Naive thymus-derived CD4-positive, alpha-beta T cell (primary cell): ENCODE measurements around the gene SAFB. TPM values are rescaled to one million over a fixed set of nuclear protein-coding genes. Genes with fewer than 3 reads are reported as not detected.
A peak's percentile ranks its signal among the peaks of the same experiment; 100 is the strongest.
"Not testable (repeated sequence)": the region's sequence is repeated elsewhere in the genome, so short reads cannot be mapped to it uniquely, and the experiment has no call there.

ENCODE experiments used
- ATAC-seq: fragments of 150-1000 bp; cut with Tn5 transposase; 2 replicates; pipeline ENCODE4 v1.10.0; 2021; ENCODE audit warnings: mild to moderate bottlenecking, moderate library complexity
- CTCF ChIA-PET: fragments of 350-600 bp; sonication (Branson Sonifier 250); formaldehyde crosslinking; loops from one replicate; lab custom pipeline; 2021; ENCODE audit warnings: antibody characterized with exemption; lab: Charles Lee
- POLR2A ChIA-PET: fragments of 350-600 bp; sonication (Branson Sonifier 250); formaldehyde crosslinking; loops from one replicate; lab custom pipeline; 2021; ENCODE audit warnings: antibody characterized with exemption, inconsistent platforms; lab: Charles Lee
- DNase-seq, 9 donors: peaks; one replicate each; pipeline versions ENCODE4 v3.0.0 to v3.0.0-alpha.2; 2020 to 2022; ENCODE audit warnings: mixed read lengths in 1 of 9
- H3K27ac ChIP-seq: one replicate; pipeline ENCODE4 v1.7.0; 2013; ENCODE audit warnings: mild to moderate bottlenecking, low read depth, low read length, moderate library complexity
- H3K27me3 ChIP-seq, 2 donors: one replicate each; pipeline ENCODE4 v1.7.0; 2013; ENCODE audit warnings: low read length in 2 of 2, mild to moderate bottlenecking in 2 of 2, moderate library complexity in 2 of 2; ENCODE audit not compliant: control insufficient read depth in 2 of 2, insufficient read depth in 2 of 2
- H3K36me3 ChIP-seq, 3 experiments: 1 replicate in 2 of 3; 2 replicates in 1 of 3; pipeline ENCODE4 v1.7.0; 2013; ENCODE audit warnings: low read length in 3 of 3, mild to moderate bottlenecking in 3 of 3, moderate library complexity in 1 of 3; ENCODE audit not compliant: insufficient read depth in 3 of 3, control insufficient read depth in 2 of 3
- H3K4me1 ChIP-seq, 2 donors: one replicate each; pipeline ENCODE4 v1.7.0; 2013; ENCODE audit warnings: low read length in 2 of 2, mild to moderate bottlenecking in 2 of 2, moderate library complexity in 1 of 2; ENCODE audit not compliant: control insufficient read depth in 2 of 2, insufficient read depth in 2 of 2
- H3K4me3 ChIP-seq: 2 replicates; pipeline ENCODE4 v1.7.0; 2013; ENCODE audit warnings: mild to moderate bottlenecking, low read length
- H3K9me3 ChIP-seq, 3 experiments: 1 replicate in 2 of 3; 2 replicates in 1 of 3; pipeline ENCODE4 v1.7.0; 2013; ENCODE audit warnings: low read length in 3 of 3; ENCODE audit not compliant: control insufficient read depth in 2 of 3
- H3K27ac Mint-ChIP-seq, 9 donors: one replicate each; pipeline ENCODE4 v1.8.0; 2020 to 2022; ENCODE audit warnings: mixed read lengths in 9 of 9, mild to moderate bottlenecking in 8 of 9, moderate library complexity in 5 of 9, inconsistent platforms in 2 of 9
- H3K27me3 Mint-ChIP-seq, 5 donors: one replicate each; pipeline ENCODE4 v1.8.0; 2021 to 2022; ENCODE audit warnings: mixed read lengths in 5 of 5, mild to moderate bottlenecking in 1 of 5
- H3K36me3 Mint-ChIP-seq, 5 donors: one replicate each; pipeline ENCODE4 v1.8.0; 2020 to 2022; ENCODE audit warnings: mixed read lengths in 5 of 5, mild to moderate bottlenecking in 3 of 5, inconsistent platforms in 1 of 5
- H3K4me1 Mint-ChIP-seq, 7 donors: one replicate each; pipeline ENCODE4 v1.8.0; 2020 to 2022; ENCODE audit warnings: mixed read lengths in 7 of 7, mild to moderate bottlenecking in 3 of 7, inconsistent platforms in 1 of 7
- H3K4me3 Mint-ChIP-seq, 10 donors: one replicate each; pipeline ENCODE4 v1.8.0; 2020 to 2022; ENCODE audit warnings: mild to moderate bottlenecking in 10 of 10, mixed read lengths in 10 of 10, moderate library complexity in 6 of 10, inconsistent platforms in 2 of 10
- H3K9me3 Mint-ChIP-seq, 11 donors: one replicate each; pipeline ENCODE4 v1.8.0; 2020 to 2022; ENCODE audit warnings: mixed read lengths in 11 of 11, mild to moderate bottlenecking in 4 of 11, inconsistent platforms in 1 of 11, moderate library complexity in 1 of 11
- intact Hi-C, 2 donors: fragments of 100-400 bp; cut with micrococcal nuclease; formaldehyde crosslinking; loops; one replicate each; pipeline ENCODE4 v1.15.1; 2023
- polyA plus RNA-seq, 2 donors: library from polyadenylated mRNA; unstranded; fragments of 300-500 nt; fragmentation: Illumina TruSeq; gene quantifications; one replicate each; pipeline ENCODE4 v1.2.3, GENCODE V29; 2021
- total RNA-seq, 6 experiments: library from RNA in 5 of 6; stranded (reverse) in 5 of 6; gene quantifications; 1 replicate in 5 of 6; 2 replicates in 1 of 6; pipeline ENCODE4 v1.2.3 and lab custom pipeline; 2021 to 2026

SAFB gene
- total and polyA plus RNA-seq, 7 experiments from 2014 or later, result 50.3 to 203 (median 170) TPM

- intact Hi-C loops, result no loop called here
- Histone ChIP-seq H3K27me3 (no peaks in the 10 kb centered on the region), H3K27ac (no peak overlapping the region), H3K36me3 (peaks cover 0 to 86% (median 6%) of the 10 kb centered on the region in 3 experiments), H3K4me1 (peaks cover under 1% of the 10 kb centered on the region in 2 donors), H3K4me3 (no peak overlapping the region), H3K9me3 (no peaks in the 10 kb centered on the region)
- ATAC-seq (no peak), DNase-seq (no peak)
- H3K4me1 Mint-ChIP-seq, result peaks cover 0 to 8% (median 5%) of the 10 kb centered on the region in 7 donors
- ChIA-PET POLR2A (interaction anchor here (0.6 kb wide), 1 partner anchor 18 kb away, joined by 6 read pairs; no protein-coding TSS in a partner anchor), CTCF (no interaction called here)
- peaks cover 0 to 16% (median 0%) of the 10 kb centered on the region in 5 donors for H3K36me3 Mint-ChIP-seq
- peak overlapping the region in 3 of 9 donors; percentile 38 to 75 (median 64) for H3K27ac Mint-ChIP-seq
- peaks cover 0 to 1% (median 0%) of the 10 kb centered on the region in 11 donors for H3K9me3 Mint-ChIP-seq
- H3K27me3 Mint-ChIP-seq, result no peaks in the 10 kb centered on the region
- H3K4me3 Mint-ChIP-seq, result no peak overlapping the region
These were observed 74.4 kb downstream of the SAFB start for GRCh38 chr19:5697022-5697889.

GRCh38 chr19:5697890-5698634, 75.2 kb downstream of the SAFB start:
- Mint-ChIP-seq H3K27me3 (no peaks in the 10 kb centered on the region), H3K4me3 (no peak overlapping the region), H3K36me3 (peaks cover 0 to 16% (median 0%) of the 10 kb centered on the region in 5 donors), H3K4me1 (peaks cover 0 to 6% (median 0%) of the 10 kb centered on the region in 7 donors), H3K9me3 (peaks cover 0 to 1% (median 0%) of the 10 kb centered on the region in 11 donors), H3K27ac (no peak overlapping the region)
- ChIA-PET POLR2A (no interaction called here), CTCF (no interaction called here)
- Histone ChIP-seq H3K27ac (no peak overlapping the region), H3K9me3 (no peaks in the 10 kb centered on the region), H3K27me3 (no peaks in the 10 kb centered on the region), H3K36me3 (peaks cover 0 to 79% (median 7%) of the 10 kb centered on the region in 3 experiments), H3K4me3 (no peak overlapping the region), H3K4me1 (no peaks in the 10 kb centered on the region)
- no peak for ATAC-seq
- intact Hi-C loops, result no loop called here
- no peak for DNase-seq

- ChIA-PET CTCF (interaction anchor here (0.7 to 1.0 kb wide), 2 partner anchors 9 to 12 kb away, joined by 3 read pairs; partner anchors contain the start of gene RPL36), POLR2A (interaction anchor here (1.0 kb wide), 1 partner anchor 8 kb away, joined by 4 read pairs; no protein-coding TSS in a partner anchor)
- Mint-ChIP-seq H3K27me3 (no peaks in the 10 kb centered on the region), H3K36me3 (peaks cover 0 to 19% (median 4%) of the 10 kb centered on the region in 5 donors), H3K4me1 (peaks cover 0 to 6% (median 0%) of the 10 kb centered on the region in 7 donors), H3K4me3 (no peak overlapping the region), H3K9me3 (peaks cover 0 to 1% (median 0%) of the 10 kb centered on the region in 11 donors), H3K27ac (peak overlapping the region in 1 of 9 donors; percentile 19)
- ATAC-seq (no peak), DNase-seq (no peak)
- Histone ChIP-seq H3K4me3 (no peak overlapping the region), H3K36me3 (peaks cover 0 to 79% (median 13%) of the 10 kb centered on the region in 3 experiments), H3K9me3 (no peaks in the 10 kb centered on the region), H3K27ac (no peak overlapping the region), H3K4me1 (no peaks in the 10 kb centered on the region), H3K27me3 (no peaks in the 10 kb centered on the region)
- intact Hi-C loops, result no loop called here
These were observed 75.9 kb downstream of the SAFB start for GRCh38 chr19:5698635-5699422.

GRCh38 chr19:5700455-5701092, 77.7 kb downstream of the SAFB start:
- Mint-ChIP-seq H3K4me3 (no peak overlapping the region), H3K9me3 (peaks cover 0 to 1% (median 0%) of the 10 kb centered on the region in 11 donors), H3K36me3 (peaks cover 0 to 19% (median 4%) of the 10 kb centered on the region in 5 donors), H3K27me3 (no peaks in the 10 kb centered on the region), H3K4me1 (peaks cover 0 to 6% (median 0%) of the 10 kb centered on the region in 7 donors), H3K27ac (no peak overlapping the region)
- Histone ChIP-seq H3K27ac (no peak overlapping the region), H3K27me3 (no peaks in the 10 kb centered on the region), H3K36me3 (peaks cover 0 to 79% (median 10%) of the 10 kb centered on the region in 3 experiments), H3K4me3 (no peak overlapping the region), H3K9me3 (no peaks in the 10 kb centered on the region), H3K4me1 (no peaks in the 10 kb centered on the region)
- intact Hi-C loops, result no loop called here
- DNase-seq (no peak), ATAC-seq (no peak)
- ChIA-PET POLR2A (no interaction called here), CTCF (no interaction called here)

GRCh38 chr19:5702053-5702410, 79.1 kb downstream of the SAFB start:
- peaks cover 0 to 25% (median 4%) of the 10 kb centered on the region in 5 donors for H3K36me3 Mint-ChIP-seq
- H3K9me3 ChIP-seq, CTCF ChIA-PET, H3K4me1 ChIP-seq, POLR2A ChIA-PET, intact Hi-C loops, H3K4me3 ChIP-seq, DNase-seq, H3K9me3 Mint-ChIP-seq, H3K27ac ChIP-seq, H3K4me3 Mint-ChIP-seq, ATAC-seq, H3K4me1 Mint-ChIP-seq, H3K27me3 Mint-ChIP-seq, H3K27ac Mint-ChIP-seq, H3K27me3 ChIP-seq: not testable (repeated sequence)
- peaks cover 0 to 79% (median 10%) of the 10 kb centered on the region in 3 experiments for H3K36me3 ChIP-seq
